ENCODE data around the gene TMEM243.

DNA sequence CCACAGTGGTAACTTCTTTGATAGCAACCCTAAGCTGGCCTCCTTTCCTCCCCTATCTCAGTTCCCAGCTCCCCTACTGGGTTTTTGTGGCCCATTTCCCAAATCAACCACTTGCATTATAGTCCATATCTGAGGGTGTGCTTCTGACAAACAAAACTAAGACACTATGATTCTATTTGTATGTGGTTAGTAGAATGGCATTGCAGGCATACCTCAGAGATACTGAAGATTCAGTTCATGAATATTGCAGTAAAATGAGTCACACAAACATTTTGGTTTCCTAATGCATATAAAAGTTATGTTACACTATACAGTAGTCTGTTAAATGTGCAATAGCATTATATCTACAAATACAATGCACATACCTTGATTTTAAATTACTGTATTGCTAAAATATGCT lies 15.4 kb upstream of the TMEM243 start:
- TF ChIP-seq, protein P1, sequence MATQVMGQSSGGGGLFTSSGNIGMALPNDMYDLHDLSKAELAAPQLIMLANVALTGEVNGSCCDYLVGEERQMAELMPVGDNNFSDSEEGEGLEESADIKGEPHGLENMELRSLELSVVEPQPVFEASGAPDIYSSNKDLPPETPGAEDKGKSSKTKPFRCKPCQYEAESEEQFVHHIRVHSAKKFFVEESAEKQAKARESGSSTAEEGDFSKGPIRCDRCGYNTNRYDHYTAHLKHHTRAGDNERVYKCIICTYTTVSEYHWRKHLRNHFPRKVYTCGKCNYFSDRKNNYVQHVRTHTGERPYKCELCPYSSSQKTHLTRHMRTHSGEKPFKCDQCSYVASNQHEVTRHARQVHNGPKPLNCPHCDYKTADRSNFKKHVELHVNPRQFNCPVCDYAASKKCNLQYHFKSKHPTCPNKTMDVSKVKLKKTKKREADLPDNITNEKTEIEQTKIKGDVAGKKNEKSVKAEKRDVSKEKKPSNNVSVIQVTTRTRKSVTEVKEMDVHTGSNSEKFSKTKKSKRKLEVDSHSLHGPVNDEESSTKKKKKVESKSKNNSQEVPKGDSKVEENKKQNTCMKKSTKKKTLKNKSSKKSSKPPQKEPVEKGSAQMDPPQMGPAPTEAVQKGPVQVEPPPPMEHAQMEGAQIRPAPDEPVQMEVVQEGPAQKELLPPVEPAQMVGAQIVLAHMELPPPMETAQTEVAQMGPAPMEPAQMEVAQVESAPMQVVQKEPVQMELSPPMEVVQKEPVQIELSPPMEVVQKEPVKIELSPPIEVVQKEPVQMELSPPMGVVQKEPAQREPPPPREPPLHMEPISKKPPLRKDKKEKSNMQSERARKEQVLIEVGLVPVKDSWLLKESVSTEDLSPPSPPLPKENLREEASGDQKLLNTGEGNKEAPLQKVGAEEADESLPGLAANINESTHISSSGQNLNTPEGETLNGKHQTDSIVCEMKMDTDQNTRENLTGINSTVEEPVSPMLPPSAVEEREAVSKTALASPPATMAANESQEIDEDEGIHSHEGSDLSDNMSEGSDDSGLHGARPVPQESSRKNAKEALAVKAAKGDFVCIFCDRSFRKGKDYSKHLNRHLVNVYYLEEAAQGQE (IDR thresholded peaks at IDR 0.05; ENCODE audit: insufficient read depth in 1 of 2, low read depth in 2 of 2, low read length in 1 of 2), result no peak
- TF ChIP-seq, protein P2, sequence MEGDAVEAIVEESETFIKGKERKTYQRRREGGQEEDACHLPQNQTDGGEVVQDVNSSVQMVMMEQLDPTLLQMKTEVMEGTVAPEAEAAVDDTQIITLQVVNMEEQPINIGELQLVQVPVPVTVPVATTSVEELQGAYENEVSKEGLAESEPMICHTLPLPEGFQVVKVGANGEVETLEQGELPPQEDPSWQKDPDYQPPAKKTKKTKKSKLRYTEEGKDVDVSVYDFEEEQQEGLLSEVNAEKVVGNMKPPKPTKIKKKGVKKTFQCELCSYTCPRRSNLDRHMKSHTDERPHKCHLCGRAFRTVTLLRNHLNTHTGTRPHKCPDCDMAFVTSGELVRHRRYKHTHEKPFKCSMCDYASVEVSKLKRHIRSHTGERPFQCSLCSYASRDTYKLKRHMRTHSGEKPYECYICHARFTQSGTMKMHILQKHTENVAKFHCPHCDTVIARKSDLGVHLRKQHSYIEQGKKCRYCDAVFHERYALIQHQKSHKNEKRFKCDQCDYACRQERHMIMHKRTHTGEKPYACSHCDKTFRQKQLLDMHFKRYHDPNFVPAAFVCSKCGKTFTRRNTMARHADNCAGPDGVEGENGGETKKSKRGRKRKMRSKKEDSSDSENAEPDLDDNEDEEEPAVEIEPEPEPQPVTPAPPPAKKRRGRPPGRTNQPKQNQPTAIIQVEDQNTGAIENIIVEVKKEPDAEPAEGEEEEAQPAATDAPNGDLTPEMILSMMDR (IDR thresholded peaks at IDR 0.05), result no peak
- TF ChIP-seq POLR2AphosphoS5 (IDR thresholded peaks at IDR 0.05; ENCODE audit: low read depth, low read length) (no peak), TCF7L2 (IDR thresholded peaks at IDR 0.05; ENCODE audit: low read depth, low read length) (no peak)
